Stomach (tissue), 4 donors: ENCODE measurements around the gene FZR1.

Experiments used
- CTCF ChIP-seq, 7 experiments: fragments of 450-650 bp in 4 of 7; fragments of 200-600 bp in 3 of 7; sonication (generic) in 3 of 7; IDR thresholded peaks; one replicate each; pipeline ENCODE4 v1.5.1; 2016 to 2019; ENCODE audit warnings: antibody characterized with exemption in 7 of 7, control low read depth in 2 of 7, mild to moderate bottlenecking in 1 of 7
- EP300 ChIP-seq: sonication (generic); formaldehyde crosslinking; IDR thresholded peaks from one replicate; pipeline ENCODE4 v1.6.1; 2017; ENCODE audit warnings: antibody characterized with exemption
- POLR2A ChIP-seq, 4 donors: fragments of 450-650 bp; IDR thresholded peaks; one replicate each; pipeline ENCODE4 v1.6.1; 2016; ENCODE audit warnings: antibody characterized with exemption in 4 of 4, control low read depth in 2 of 4, mild to moderate bottlenecking in 1 of 4, moderate library complexity in 1 of 4
- POLR2AphosphoS5 ChIP-seq, 3 donors: sonication (generic); formaldehyde crosslinking; IDR thresholded peaks; one replicate each; pipeline ENCODE4 v1.6.1; 2016; ENCODE audit warnings: antibody characterized with exemption in 3 of 3

- TF ChIP-seq CTCF (IDR thresholded peaks at IDR 0.05) (no peak), POLR2A (IDR thresholded peaks at IDR 0.05) (no peak), POLR2AphosphoS5 (IDR thresholded peaks at IDR 0.05) (no peak), EP300 (no peak)
These were observed 3.5 kb downstream of the FZR1 start for GRCh38 chr19:3509566-3509989.
